ENCODE measurements around the gene GABBR2. TPM values are rescaled to one million over a fixed set of nuclear protein-coding genes. Genes with fewer than 3 reads are reported as not detected.

GABBR2 gene
- total and polyA plus RNA-seq, 4 donors = 0.39 TPM; not detected in 3

DNA sequence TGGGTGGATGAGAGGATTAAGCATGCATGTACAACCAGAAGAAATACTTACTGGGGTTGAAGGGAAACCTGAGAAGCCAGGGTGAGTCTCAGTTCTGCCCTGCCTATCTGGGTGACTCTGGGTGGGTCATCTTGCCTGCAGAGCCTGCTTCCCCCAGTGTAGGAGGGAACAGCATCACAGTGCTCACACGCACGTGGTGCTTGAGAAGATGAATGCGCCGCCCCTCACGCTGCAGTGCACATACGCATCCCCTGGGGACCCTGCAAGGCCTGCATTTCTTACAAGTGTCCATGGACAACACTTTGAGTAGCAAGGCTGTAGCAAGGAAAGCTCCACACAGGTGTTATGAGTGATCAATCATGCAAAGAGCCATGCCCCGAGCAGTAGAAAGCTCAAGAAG, 18.7 kb upstream of the GABBR2 start:
- no peaks in the 10 kb centered on the region for H3K4me1 ChIP-seq (ENCODE audit: control insufficient read depth in 1 of 2, insufficient read depth in 2 of 2, low read length in 2 of 2)
- ATAC-seq (ENCODE audit: low FRiP score) (no peak), DNase-seq (no peak)
- H3K36me3 ChIP-seq (ENCODE audit: control insufficient read depth in 1 of 2, insufficient read depth in 2 of 2, low read length in 1 of 2) = no peaks in the 10 kb centered on the region
- 58 to 63% methylated on average over 7 of the region's 7 CpGs for WGBS, 2 donors
- intact Hi-C loops (cut with DNase I) = no loop called here
- H3K27me3 ChIP-seq (ENCODE audit: control insufficient read depth in 1 of 2, insufficient read depth in 2 of 2, low read length in 1 of 2) = no peaks in the 10 kb centered on the region
- H3K9me3 ChIP-seq (ENCODE audit: control insufficient read depth, low read length) = peaks cover 9% of the 10 kb centered on the region
- no peak overlapping the region for H3K27ac ChIP-seq (ENCODE audit: low read depth in 1 of 2, low read length in 2 of 2)
- no peak overlapping the region for H3K4me3 ChIP-seq (ENCODE audit: low read length in 2 of 2)

DNA sequence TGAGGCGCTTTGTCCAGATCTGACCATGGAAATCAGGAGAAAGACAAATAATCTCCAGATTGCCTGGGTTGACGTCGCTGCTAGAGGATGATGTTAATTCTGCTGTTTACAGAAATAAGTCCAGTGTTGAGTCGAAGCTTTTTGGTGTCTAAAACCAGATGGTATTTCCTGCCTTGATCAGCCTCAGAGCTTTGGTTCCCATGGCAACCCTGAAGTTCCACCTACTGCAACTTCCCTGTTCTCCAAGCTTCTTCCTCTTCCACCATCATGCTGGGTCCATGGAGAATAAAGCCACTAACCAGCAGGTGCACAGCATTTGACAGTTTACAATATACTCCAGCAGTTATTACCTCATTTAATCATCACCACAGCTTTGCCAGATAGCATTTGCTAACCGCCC, 18.0 kb upstream of the GABBR2 start:
- no peak for ATAC-seq (ENCODE audit: low FRiP score)

DNA sequence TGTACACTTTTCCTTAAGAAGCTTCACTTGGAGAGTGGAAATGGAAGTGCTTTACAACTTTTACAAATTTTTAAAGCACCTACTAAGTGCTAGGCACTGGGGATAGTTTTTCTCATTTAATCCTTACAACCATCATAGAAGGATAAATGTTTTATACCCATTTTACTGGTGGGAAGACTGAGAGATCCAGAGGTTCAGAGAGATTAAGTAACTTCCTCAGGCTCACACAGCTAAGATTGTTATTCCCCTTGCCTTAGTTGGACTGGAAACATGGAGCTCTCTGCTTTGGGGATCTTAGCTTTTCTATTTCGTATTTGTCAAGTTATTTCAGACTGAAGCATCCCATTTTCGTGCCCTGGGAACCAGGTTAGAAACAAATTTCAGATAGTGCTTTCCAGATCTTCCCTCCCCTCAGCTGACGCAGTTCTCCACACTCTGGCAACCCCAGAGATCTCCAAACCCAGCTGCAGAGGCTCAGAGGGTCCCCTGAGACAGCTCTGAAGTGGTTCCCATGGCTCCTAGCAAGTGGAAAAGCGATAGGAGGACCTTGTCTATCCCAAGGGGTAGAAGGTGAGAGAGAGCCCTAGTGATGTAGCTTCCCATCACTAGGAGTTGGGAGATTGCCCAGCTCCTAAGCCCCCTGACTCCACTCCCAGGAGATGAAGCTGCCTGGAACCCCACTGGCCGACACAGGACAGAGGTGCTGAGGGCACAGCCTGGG, 16.2 kb upstream of the GABBR2 start:
- H3K27ac ChIP-seq (ENCODE audit: low read depth in 1 of 2, low read length in 2 of 2) = no peak overlapping the region
- H3K36me3 ChIP-seq (ENCODE audit: control insufficient read depth in 1 of 2, insufficient read depth in 2 of 2, low read length in 1 of 2) = no peaks in the 10 kb centered on the region
- ATAC-seq (ENCODE audit: low FRiP score) (no peak), DNase-seq (no peak)
- no peak overlapping the region for H3K4me3 ChIP-seq (ENCODE audit: low read length in 2 of 2)
- intact Hi-C loops (cut with DNase I) = no loop called here
- no peaks in the 10 kb centered on the region for H3K4me1 ChIP-seq (ENCODE audit: control insufficient read depth in 1 of 2, insufficient read depth in 2 of 2, low read length in 2 of 2)
- peaks cover 10% of the 10 kb centered on the region for H3K9me3 ChIP-seq (ENCODE audit: control insufficient read depth, low read length)
- no peaks in the 10 kb centered on the region for H3K27me3 ChIP-seq (ENCODE audit: control insufficient read depth in 1 of 2, insufficient read depth in 2 of 2, low read length in 1 of 2)
- WGBS, 2 donors = 70 to 72% methylated on average over 5 of the region's 5 CpGs

More for the DNA sequence above, 18.0 kb upstream of the GABBR2 start:
- no peaks in the 10 kb centered on the region for H3K36me3 ChIP-seq (ENCODE audit: control insufficient read depth in 1 of 2, insufficient read depth in 2 of 2, low read length in 1 of 2)
- WGBS, 2 donors = 27 to 29% methylated on average over 5 of the region's 5 CpGs
- no peaks in the 10 kb centered on the region for H3K27me3 ChIP-seq (ENCODE audit: control insufficient read depth in 1 of 2, insufficient read depth in 2 of 2, low read length in 1 of 2)
- H3K9me3 ChIP-seq (ENCODE audit: control insufficient read depth, low read length) = peaks cover 10% of the 10 kb centered on the region
- H3K27ac ChIP-seq (ENCODE audit: low read depth in 1 of 2, low read length in 2 of 2) = no peak overlapping the region
- no peak overlapping the region for H3K4me3 ChIP-seq (ENCODE audit: low read length in 2 of 2)
- H3K4me1 ChIP-seq (ENCODE audit: control insufficient read depth in 1 of 2, insufficient read depth in 2 of 2, low read length in 2 of 2) = no peaks in the 10 kb centered on the region
- intact Hi-C loops (cut with DNase I) = no loop called here
- DNase-seq = no peak

- intact Hi-C loops (cut with DNase I) = no loop called here
- peaks cover 11% of the 10 kb centered on the region for H3K9me3 ChIP-seq (ENCODE audit: control insufficient read depth, low read length)
- H3K27ac ChIP-seq (ENCODE audit: low read depth in 1 of 2, low read length in 2 of 2) = no peak overlapping the region
- H3K4me3 ChIP-seq (ENCODE audit: low read length in 2 of 2) = no peak overlapping the region
- WGBS, 2 donors = 85 to 86% methylated on average over 2 of the region's 2 CpGs
- DNase-seq (no peak), ATAC-seq (ENCODE audit: low FRiP score) (no peak)
- no peaks in the 10 kb centered on the region for H3K36me3 ChIP-seq (ENCODE audit: control insufficient read depth in 1 of 2, insufficient read depth in 2 of 2, low read length in 1 of 2)
- H3K4me1 ChIP-seq (ENCODE audit: control insufficient read depth in 1 of 2, insufficient read depth in 2 of 2, low read length in 2 of 2) = no peaks in the 10 kb centered on the region
- H3K27me3 ChIP-seq (ENCODE audit: control insufficient read depth in 1 of 2, insufficient read depth in 2 of 2, low read length in 1 of 2) = no peaks in the 10 kb centered on the region
Observed at GRCh38 chr9:98721643-98722042, 12.9 kb upstream of the GABBR2 start.

GRCh38 chr9:98720402-98720801, 11.7 kb upstream of the GABBR2 start:
- Histone ChIP-seq H3K4me3 (ENCODE audit: low read length in 2 of 2) (no peak overlapping the region), H3K27ac (ENCODE audit: low read depth in 1 of 2, low read length in 2 of 2) (no peak overlapping the region), H3K4me1 (ENCODE audit: control insufficient read depth in 1 of 2, insufficient read depth in 2 of 2, low read length in 2 of 2) (no peaks in the 10 kb centered on the region), H3K36me3 (ENCODE audit: control insufficient read depth in 1 of 2, insufficient read depth in 2 of 2, low read length in 1 of 2) (no peaks in the 10 kb centered on the region), H3K9me3 (ENCODE audit: control insufficient read depth, low read length) (peaks cover 11% of the 10 kb centered on the region), H3K27me3 (ENCODE audit: control insufficient read depth in 1 of 2, insufficient read depth in 2 of 2, low read length in 1 of 2) (no peaks in the 10 kb centered on the region)
- intact Hi-C loops (cut with DNase I) = no loop called here
- WGBS, 2 donors = 78 to 84% methylated on average over 4 of the region's 4 CpGs
- ATAC-seq (ENCODE audit: low FRiP score) = no peak
- no peak for DNase-seq

DNA sequence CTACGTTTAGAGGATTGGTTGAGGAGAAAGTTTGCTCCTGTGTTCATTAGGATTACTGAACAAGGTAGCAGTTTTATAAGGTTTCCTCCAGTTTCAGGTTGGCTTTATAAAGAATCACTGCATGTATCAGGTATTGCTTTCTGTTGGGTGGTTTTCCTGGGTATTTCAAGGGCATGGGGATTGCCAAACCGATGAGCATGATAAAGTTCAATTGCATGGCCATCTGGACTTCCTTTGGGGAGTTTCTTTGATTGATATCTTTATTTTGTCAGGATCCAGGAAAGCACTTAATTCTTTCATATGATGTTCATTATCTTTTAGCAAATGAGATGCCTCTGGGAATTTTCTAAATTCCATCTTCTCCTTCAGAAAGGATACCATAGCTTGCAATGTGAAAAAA, 10.3 kb upstream of the GABBR2 start:
- WGBS, 2 donors = 66 to 74% methylated on average over 2 of the region's 2 CpGs
- ATAC-seq (ENCODE audit: low FRiP score) = no peak
- intact Hi-C loops (cut with DNase I) = no loop called here
- H3K27me3 ChIP-seq (ENCODE audit: control insufficient read depth in 1 of 2, insufficient read depth in 2 of 2, low read length in 1 of 2) = no peaks in the 10 kb centered on the region
- H3K4me1 ChIP-seq (ENCODE audit: control insufficient read depth in 1 of 2, insufficient read depth in 2 of 2, low read length in 2 of 2) = no peaks in the 10 kb centered on the region
- H3K4me3 ChIP-seq (ENCODE audit: low read length in 2 of 2) = no peak overlapping the region
- H3K27ac ChIP-seq (ENCODE audit: low read depth in 1 of 2, low read length in 2 of 2) = no peak overlapping the region
- DNase-seq = no peak
- no peaks in the 10 kb centered on the region for H3K36me3 ChIP-seq (ENCODE audit: control insufficient read depth in 1 of 2, insufficient read depth in 2 of 2, low read length in 1 of 2)
- peaks cover 9% of the 10 kb centered on the region for H3K9me3 ChIP-seq (ENCODE audit: control insufficient read depth, low read length)

- no peaks in the 10 kb centered on the region for H3K36me3 ChIP-seq (ENCODE audit: control insufficient read depth in 1 of 2, insufficient read depth in 2 of 2, low read length in 1 of 2)
- no peak overlapping the region for H3K27ac ChIP-seq (ENCODE audit: low read depth in 1 of 2, low read length in 2 of 2)
- H3K27me3 ChIP-seq (ENCODE audit: control insufficient read depth in 1 of 2, insufficient read depth in 2 of 2, low read length in 1 of 2) = no peaks in the 10 kb centered on the region
- WGBS, 2 donors = 60 to 83% methylated on average over 1 of the region's 1 CpG
- no peak overlapping the region for H3K4me3 ChIP-seq (ENCODE audit: low read length in 2 of 2)
- peaks cover 4% of the 10 kb centered on the region for H3K9me3 ChIP-seq (ENCODE audit: control insufficient read depth, low read length)
- intact Hi-C loops (cut with DNase I) = no loop called here
- H3K4me1 ChIP-seq (ENCODE audit: control insufficient read depth in 1 of 2, insufficient read depth in 2 of 2, low read length in 2 of 2) = no peaks in the 10 kb centered on the region
- DNase-seq (no peak), ATAC-seq (ENCODE audit: low FRiP score) (no peak)
Observed at GRCh38 chr9:98714833-98715232, 6.1 kb upstream of the GABBR2 start.

GRCh38 chr9:98712987-98713386, 4.3 kb upstream of the GABBR2 start:
- Histone ChIP-seq H3K27ac (ENCODE audit: low read depth in 1 of 2, low read length in 2 of 2) (no peak overlapping the region), H3K4me3 (ENCODE audit: low read length in 2 of 2) (no peak overlapping the region), H3K9me3 (ENCODE audit: control insufficient read depth, low read length) (peaks cover 2% of the 10 kb centered on the region), H3K4me1 (ENCODE audit: control insufficient read depth in 1 of 2, insufficient read depth in 2 of 2, low read length in 2 of 2) (no peaks in the 10 kb centered on the region), H3K27me3 (ENCODE audit: control insufficient read depth in 1 of 2, insufficient read depth in 2 of 2, low read length in 1 of 2) (no peaks in the 10 kb centered on the region), H3K36me3 (ENCODE audit: control insufficient read depth in 1 of 2, insufficient read depth in 2 of 2, low read length in 1 of 2) (no peaks in the 10 kb centered on the region)
- intact Hi-C loops (cut with DNase I) = no loop called here
- DNase-seq (no peak), ATAC-seq (ENCODE audit: low FRiP score) (no peak)
